Left hindlimb (tissue), 1 donor: ENCODE measurements around the gene RARB.

ENCODE experiments used
- DNase-seq: peaks from one replicate; pipeline ENCODE4 v3.0.0-alpha.2; 2018

Gene RARB

GRCh38 chr3:25619382-25619781, 191.3 kb downstream of the RARB start:
- DNase-seq = no peak

GRCh38 chr3:25620493-25620892, 192.4 kb downstream of the RARB start:
- DNase-seq = no peak

GRCh38 chr3:25621087-25621486, 193.0 kb downstream of the RARB start:
- no peak for DNase-seq

GRCh38 chr3:25631989-25632388, 203.9 kb downstream of the RARB start:
- DNase-seq = no peak

DNA sequence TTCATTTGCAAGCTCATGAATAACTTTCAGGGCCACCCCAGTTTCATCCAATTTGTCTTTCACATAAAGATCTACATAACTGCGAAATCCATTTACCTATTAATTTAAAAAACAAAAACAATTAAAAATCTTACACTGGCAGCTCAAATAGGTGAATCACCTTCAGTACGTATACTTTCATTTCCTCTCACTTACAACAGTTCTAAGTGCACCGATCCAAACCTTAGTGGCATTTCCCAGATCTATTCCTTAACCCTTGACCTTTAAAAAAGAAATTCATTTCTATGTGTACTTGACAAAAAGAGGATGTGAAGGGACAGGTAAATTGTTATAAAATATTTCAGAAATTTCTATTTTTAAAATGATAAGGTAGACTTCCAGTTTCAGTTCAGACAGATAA, 205.9 kb downstream of the RARB start:
- no peak for DNase-seq

DNA sequence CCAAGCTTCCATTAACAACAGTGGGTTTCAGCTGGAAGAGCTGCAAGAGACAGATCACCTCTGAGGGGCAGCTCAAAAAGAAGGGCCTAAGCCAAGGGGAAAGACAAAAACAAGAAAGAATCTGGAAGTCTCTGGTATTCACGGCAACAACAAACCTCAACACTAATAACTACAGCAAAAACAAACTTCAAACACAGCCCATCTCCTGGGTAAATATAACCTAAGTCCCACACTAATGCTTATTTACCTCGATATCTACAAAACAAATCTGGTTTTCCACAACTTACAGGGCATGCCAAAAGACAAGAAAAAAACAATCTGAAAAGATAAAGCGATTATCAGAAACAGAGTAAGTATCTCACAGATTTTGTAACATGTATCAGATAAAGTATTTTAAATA, 207.0 kb downstream of the RARB start:
- no peak for DNase-seq
